ENCODE data around the gene TAS2R40. TPM values are rescaled to one million over a fixed set of nuclear protein-coding genes. Genes with fewer than 3 reads are reported as not detected.

TAS2R40 gene
- polyA plus RNA-seq, 2 of the 4 experiments (the other 2 are of a cell fraction) = not detected

DNA sequence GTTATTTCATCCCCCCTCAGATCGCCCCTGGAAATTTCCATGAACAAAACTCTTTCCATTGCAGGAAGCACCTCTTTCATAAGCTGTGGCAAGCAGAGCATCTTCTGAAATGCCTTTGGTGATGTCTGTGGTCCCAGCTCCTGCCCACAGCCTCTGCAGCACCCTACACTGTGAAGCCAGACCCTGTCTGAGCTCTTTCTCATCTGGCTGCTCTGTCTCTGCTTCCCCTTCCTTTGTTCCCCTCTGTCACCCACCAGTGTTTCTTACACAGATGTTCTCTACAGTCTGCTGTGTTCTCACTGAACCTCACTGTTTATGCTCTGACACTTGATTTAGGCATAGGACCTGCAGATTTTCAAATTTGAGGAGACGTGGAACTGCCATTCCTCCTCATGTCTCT, 40.5 kb upstream of the TAS2R40 start (continued):
- TF ChIP-seq, protein P1, sequence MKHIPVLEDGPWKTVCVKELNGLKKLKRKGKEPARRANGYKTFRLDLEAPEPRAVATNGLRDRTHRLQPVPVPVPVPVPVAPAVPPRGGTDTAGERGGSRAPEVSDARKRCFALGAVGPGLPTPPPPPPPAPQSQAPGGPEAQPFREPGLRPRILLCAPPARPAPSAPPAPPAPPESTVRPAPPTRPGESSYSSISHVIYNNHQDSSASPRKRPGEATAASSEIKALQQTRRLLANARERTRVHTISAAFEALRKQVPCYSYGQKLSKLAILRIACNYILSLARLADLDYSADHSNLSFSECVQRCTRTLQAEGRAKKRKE (CRISPR knock-in tag; IDR thresholded peaks at IDR 0.05; ENCODE audit: low read depth) = no peak
- TF ChIP-seq EP300 (IDR thresholded peaks at IDR 0.05) (no peak), CEBPB (IDR thresholded peaks at IDR 0.05) (no peak), CBX2 (IDR thresholded peaks at IDR 0.05; ENCODE audit: borderline replicate concordance, low read depth) (no peak)
- TF ChIP-seq, protein P2, sequence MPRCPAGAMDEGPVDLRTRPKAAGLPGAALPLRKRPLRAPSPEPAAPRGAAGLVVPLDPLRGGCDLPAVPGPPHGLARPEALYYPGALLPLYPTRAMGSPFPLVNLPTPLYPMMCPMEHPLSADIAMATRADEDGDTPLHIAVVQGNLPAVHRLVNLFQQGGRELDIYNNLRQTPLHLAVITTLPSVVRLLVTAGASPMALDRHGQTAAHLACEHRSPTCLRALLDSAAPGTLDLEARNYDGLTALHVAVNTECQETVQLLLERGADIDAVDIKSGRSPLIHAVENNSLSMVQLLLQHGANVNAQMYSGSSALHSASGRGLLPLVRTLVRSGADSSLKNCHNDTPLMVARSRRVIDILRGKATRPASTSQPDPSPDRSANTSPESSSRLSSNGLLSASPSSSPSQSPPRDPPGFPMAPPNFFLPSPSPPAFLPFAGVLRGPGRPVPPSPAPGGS (IDR thresholded peaks at IDR 0.05) = no peak

DNA sequence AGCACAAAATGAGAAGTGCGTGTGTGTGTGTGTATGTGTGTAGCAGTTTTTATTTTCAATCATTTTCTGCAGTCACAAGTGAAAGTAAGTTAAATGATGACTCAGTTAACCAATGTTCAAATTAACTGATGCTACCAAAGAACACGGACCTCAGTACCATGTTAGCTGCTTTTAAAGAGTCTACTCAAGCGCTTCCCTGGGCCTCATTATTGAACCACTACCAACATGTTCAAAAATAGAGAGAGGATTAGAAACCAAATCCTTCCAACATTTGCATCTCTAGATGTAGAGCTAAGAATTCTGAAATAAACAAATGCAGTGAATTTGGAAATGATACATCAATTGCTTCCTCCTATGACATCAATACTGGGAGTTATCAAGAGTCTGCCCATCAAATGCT, 38.8 kb upstream of the TAS2R40 start, which contains the start of gene TAS2R39:
TAS2R39 (plus strand) TSS at position 396 of the 400 bp plus-strand sequence; CDS start at position 396, 0 bp downstream.
- DNase-seq (ENCODE audit: low read depth in 1 of 2, low spot score in 1 of 2) (no peak), ATAC-seq (no peak), FAIRE-seq (no peak)
- no peak for TF ChIP-seq ZC3H11A (IDR thresholded peaks at IDR 0.05)
- TF ChIP-seq RAD21 (conservative IDR thresholded peaks at IDR 0.05 in 1 of 2, IDR thresholded peaks at IDR 0.05 in 1 of 2) = no peak
- no peak for TF ChIP-seq KDM1A (IDR thresholded peaks at IDR 0.05; ENCODE audit: low read depth)
- TF ChIP-seq KDM5A (IDR thresholded peaks at IDR 0.05) = no peak
- no peak for TF ChIP-seq MAFK (IDR thresholded peaks at IDR 0.05; ENCODE audit: partially characterized antibody)
- no peak for TF ChIP-seq RARB (CRISPR knock-in tag; IDR thresholded peaks at IDR 0.05)
- TF ChIP-seq, protein P3, sequence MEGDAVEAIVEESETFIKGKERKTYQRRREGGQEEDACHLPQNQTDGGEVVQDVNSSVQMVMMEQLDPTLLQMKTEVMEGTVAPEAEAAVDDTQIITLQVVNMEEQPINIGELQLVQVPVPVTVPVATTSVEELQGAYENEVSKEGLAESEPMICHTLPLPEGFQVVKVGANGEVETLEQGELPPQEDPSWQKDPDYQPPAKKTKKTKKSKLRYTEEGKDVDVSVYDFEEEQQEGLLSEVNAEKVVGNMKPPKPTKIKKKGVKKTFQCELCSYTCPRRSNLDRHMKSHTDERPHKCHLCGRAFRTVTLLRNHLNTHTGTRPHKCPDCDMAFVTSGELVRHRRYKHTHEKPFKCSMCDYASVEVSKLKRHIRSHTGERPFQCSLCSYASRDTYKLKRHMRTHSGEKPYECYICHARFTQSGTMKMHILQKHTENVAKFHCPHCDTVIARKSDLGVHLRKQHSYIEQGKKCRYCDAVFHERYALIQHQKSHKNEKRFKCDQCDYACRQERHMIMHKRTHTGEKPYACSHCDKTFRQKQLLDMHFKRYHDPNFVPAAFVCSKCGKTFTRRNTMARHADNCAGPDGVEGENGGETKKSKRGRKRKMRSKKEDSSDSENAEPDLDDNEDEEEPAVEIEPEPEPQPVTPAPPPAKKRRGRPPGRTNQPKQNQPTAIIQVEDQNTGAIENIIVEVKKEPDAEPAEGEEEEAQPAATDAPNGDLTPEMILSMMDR (IDR thresholded peaks at IDR 0.05) = no peak
- no peak for TF ChIP-seq EP300 (IDR thresholded peaks at IDR 0.05)
- TF ChIP-seq, protein P4, sequence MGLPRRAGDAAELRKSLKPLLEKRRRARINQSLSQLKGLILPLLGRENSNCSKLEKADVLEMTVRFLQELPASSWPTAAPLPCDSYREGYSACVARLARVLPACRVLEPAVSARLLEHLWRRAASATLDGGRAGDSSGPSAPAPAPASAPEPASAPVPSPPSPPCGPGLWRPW (IDR thresholded peaks at IDR 0.05) = no peak
- TF ChIP-seq ESRRA (IDR thresholded peaks at IDR 0.05; ENCODE audit: borderline replicate concordance, low read length) = no peak
- no peak for TF ChIP-seq HDAC2 (IDR thresholded peaks at IDR 0.05)
- TF ChIP-seq, protein P5, sequence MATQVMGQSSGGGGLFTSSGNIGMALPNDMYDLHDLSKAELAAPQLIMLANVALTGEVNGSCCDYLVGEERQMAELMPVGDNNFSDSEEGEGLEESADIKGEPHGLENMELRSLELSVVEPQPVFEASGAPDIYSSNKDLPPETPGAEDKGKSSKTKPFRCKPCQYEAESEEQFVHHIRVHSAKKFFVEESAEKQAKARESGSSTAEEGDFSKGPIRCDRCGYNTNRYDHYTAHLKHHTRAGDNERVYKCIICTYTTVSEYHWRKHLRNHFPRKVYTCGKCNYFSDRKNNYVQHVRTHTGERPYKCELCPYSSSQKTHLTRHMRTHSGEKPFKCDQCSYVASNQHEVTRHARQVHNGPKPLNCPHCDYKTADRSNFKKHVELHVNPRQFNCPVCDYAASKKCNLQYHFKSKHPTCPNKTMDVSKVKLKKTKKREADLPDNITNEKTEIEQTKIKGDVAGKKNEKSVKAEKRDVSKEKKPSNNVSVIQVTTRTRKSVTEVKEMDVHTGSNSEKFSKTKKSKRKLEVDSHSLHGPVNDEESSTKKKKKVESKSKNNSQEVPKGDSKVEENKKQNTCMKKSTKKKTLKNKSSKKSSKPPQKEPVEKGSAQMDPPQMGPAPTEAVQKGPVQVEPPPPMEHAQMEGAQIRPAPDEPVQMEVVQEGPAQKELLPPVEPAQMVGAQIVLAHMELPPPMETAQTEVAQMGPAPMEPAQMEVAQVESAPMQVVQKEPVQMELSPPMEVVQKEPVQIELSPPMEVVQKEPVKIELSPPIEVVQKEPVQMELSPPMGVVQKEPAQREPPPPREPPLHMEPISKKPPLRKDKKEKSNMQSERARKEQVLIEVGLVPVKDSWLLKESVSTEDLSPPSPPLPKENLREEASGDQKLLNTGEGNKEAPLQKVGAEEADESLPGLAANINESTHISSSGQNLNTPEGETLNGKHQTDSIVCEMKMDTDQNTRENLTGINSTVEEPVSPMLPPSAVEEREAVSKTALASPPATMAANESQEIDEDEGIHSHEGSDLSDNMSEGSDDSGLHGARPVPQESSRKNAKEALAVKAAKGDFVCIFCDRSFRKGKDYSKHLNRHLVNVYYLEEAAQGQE (IDR thresholded peaks at IDR 0.05) = no peak
- TF ChIP-seq HOXA7 (CRISPR knock-in tag; IDR thresholded peaks at IDR 0.05) = no peak
- no peak for TF ChIP-seq FOSB (CRISPR knock-in tag; IDR thresholded peaks at IDR 0.05)
- TF ChIP-seq CHD4 (IDR thresholded peaks at IDR 0.05; ENCODE audit: borderline replicate concordance) = no peak
- no peak for TF ChIP-seq ZFP36 (IDR thresholded peaks at IDR 0.05; ENCODE audit: borderline replicate concordance, partially characterized antibody)
- TF ChIP-seq, protein P1 (CRISPR knock-in tag; IDR thresholded peaks at IDR 0.05; ENCODE audit: low read depth) = no peak
- TF ChIP-seq ZSCAN20 (CRISPR knock-in tag; IDR thresholded peaks at IDR 0.05) = no peak
- no peak for TF ChIP-seq SREBF2 (IDR thresholded peaks at IDR 0.05)
- H3K27ac ChIP-seq = no peak within 1 kb of the TSS
- POLR2A ChIA-PET = no interaction called here
- H3K9me3 ChIP-seq = peaks cover under 1% of the 10 kb centered on the region; the same call in 2 of the 3 replicates
- no peak within 1 kb of the TSS for H3K4me3 ChIP-seq
- 22% methylated on average over 3 of the region's 3 CpGs for WGBS (ENCODE audit: missing lambda C conversion rate)
- no peak within 1 kb of the TSS for H3K4me2 ChIP-seq
- CTCF ChIA-PET = no interaction called here
- no peaks in the 10 kb centered on the region for H3K4me1 ChIP-seq

Data from A549 (cell line).